Brain microvascular endothelial cell (primary cell): ENCODE results near the gene POMP.

Experiments
- DNase-seq: peaks from one replicate; pipeline ENCODE4 v3.0.0-alpha.2; 2020
- H3K27ac ChIP-seq: fragments of 250-450 bp; sonication (Bioruptor Pico); 2 replicates; pipeline ENCODE4 v1.5.1; 2020; ENCODE audit warnings: mild to moderate bottlenecking, moderate library complexity
- H3K27me3 ChIP-seq: fragments of 250-450 bp; sonication (Bioruptor Pico); replicated peaks from 2 replicates; pipeline ENCODE4 v1.5.1; 2020; ENCODE audit warnings: mild to moderate bottlenecking
- H3K36me3 ChIP-seq: fragments of 250-450 bp; sonication (Bioruptor Pico); replicated peaks from 2 replicates; pipeline ENCODE4 v1.5.1; 2020; ENCODE audit warnings: mild to moderate bottlenecking
- H3K4me3 ChIP-seq: 2 replicates; pipeline ENCODE4 v1.5.1; 2011; ENCODE audit warnings: low read depth, mild to moderate bottlenecking, control low read depth, low read length, moderate library complexity
- in situ Hi-C: cut with HindIII; loops from 2 replicates; pipeline ENCODE4 v1.10.0; 2017; ENCODE audit warnings: low sequenced_read_pairs, low pct_ligation_motif_present
- TF ChIP-seq, protein P1 (sequence below): IDR thresholded peaks from 2 replicates; pipeline ENCODE4 v1.5.1; 2011; ENCODE audit warnings: low read depth, mild to moderate bottlenecking, moderate library complexity, low read length, control low read depth, inconsistent platforms; ENCODE audit errors: missing control alignments

The POMP gene

DNA sequence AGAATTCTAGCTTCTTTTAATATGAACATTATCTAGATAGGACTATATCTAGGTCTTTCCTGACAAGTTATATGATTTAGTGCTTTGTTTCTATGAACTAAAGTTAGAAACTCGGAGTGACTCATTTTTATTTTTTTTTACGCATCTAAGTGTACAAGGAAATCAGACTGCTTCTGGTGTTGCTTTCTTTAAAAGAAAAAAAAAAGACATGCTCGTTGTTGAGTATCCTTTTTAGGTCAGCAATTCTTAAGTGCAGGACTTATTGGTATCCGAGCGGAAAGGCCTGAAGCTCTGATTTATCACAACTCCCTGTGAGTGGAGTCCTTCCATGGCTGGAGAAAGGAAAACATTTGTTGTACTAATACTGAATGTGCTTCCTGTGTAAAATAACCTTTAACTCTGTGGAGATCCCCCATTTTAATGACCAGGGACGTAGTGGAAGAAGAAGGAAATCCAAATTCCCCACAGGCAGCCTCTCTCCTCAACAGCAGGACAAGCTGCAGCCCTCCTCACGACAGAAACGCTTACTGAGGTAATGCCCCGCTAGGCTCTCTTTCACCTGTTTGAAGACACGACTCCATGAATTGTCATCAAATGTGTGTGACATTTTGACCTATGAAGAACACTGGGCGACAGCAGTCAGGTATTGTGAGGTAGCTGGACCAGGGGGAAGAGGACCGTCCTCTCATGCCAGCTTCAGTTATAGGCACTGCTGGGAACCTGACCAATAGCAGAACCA is 17.9 kb upstream of the POMP start:
- peak overlapping the region; percentile 29 for H3K27ac ChIP-seq
- in situ Hi-C loops = loop anchor here (25.0 kb wide), 1 partner anchor 329 kb away; no protein-coding TSS in a partner anchor
- DNase-seq = no peak

DNA sequence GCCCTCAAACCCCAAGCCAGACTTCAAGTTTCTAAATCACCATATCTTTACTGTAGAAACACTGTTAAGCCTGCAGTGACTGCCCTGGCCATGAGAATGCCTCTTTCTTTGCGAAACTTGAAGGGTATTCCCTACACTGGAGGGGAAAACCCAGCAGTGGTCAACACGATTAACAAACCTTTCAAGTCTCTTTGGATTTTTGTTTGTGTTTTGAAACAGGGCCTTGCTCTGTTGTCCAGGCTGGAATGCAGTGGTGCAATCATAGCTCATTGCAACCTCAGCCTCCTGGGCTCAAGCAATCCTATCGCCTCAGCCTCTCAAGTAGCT is 17.4 kb upstream of the POMP start:
- H3K27me3 ChIP-seq = no peaks in the 10 kb centered on the region
- no peak overlapping the region for H3K4me3 ChIP-seq
- H3K36me3 ChIP-seq = no peaks in the 10 kb centered on the region
- no peak overlapping the region for H3K27ac ChIP-seq
- DNase-seq = no peak
- TF ChIP-seq, protein P1, sequence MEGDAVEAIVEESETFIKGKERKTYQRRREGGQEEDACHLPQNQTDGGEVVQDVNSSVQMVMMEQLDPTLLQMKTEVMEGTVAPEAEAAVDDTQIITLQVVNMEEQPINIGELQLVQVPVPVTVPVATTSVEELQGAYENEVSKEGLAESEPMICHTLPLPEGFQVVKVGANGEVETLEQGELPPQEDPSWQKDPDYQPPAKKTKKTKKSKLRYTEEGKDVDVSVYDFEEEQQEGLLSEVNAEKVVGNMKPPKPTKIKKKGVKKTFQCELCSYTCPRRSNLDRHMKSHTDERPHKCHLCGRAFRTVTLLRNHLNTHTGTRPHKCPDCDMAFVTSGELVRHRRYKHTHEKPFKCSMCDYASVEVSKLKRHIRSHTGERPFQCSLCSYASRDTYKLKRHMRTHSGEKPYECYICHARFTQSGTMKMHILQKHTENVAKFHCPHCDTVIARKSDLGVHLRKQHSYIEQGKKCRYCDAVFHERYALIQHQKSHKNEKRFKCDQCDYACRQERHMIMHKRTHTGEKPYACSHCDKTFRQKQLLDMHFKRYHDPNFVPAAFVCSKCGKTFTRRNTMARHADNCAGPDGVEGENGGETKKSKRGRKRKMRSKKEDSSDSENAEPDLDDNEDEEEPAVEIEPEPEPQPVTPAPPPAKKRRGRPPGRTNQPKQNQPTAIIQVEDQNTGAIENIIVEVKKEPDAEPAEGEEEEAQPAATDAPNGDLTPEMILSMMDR = no peak
- in situ Hi-C loops = loop anchor here (25.0 kb wide), 1 partner anchor 329 kb away; no protein-coding TSS in a partner anchor

More for the DNA sequence above, 17.9 kb upstream of the POMP start:
- H3K36me3 ChIP-seq = no peaks in the 10 kb centered on the region
- H3K27me3 ChIP-seq = no peaks in the 10 kb centered on the region
- TF ChIP-seq, protein P1 = no peak
- no peak overlapping the region for H3K4me3 ChIP-seq

GRCh38 chr13:28650284-28650683 is 8.6 kb upstream of the POMP start:
- TF ChIP-seq, protein P1 = no peak
- DNase-seq = peak; percentile 36
- Histone ChIP-seq H3K36me3 (no peaks in the 10 kb centered on the region), H3K4me3 (no peak overlapping the region), H3K27ac (no peak overlapping the region), H3K27me3 (no peaks in the 10 kb centered on the region)
- in situ Hi-C loops = no loop called here

DNA sequence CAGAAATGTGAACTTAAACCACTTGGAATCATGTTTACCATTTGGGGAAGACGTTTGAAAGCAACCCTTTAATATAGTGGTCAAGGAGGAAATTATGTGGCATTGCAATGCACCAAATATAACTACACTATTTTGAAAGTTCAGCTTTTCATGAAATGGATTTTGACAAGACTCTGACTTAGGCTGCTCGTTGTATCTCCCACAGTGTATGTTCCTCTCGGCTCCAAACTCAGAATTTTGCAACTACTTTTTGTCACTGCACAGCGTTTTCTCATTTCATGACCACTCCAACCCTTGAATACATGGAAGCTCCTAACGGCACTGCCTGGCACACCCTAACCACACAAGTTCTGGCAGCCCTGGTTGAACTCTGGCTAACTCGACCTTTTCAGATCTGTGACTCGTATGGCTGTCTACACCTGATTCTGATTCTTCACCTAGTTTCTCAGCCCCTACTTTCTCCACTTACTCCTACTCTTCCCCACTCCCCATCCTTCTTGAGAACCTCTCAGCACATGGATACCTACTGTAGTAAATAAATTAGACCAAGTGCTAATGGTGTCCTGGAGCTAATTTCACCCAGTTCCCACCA is 7.0 kb upstream of the POMP start:
- Histone ChIP-seq H3K4me3 (no peak overlapping the region), H3K36me3 (no peaks in the 10 kb centered on the region), H3K27ac (no peak overlapping the region), H3K27me3 (no peaks in the 10 kb centered on the region)
- in situ Hi-C loops = no loop called here
- TF ChIP-seq, protein P1 = no peak
- DNase-seq = no peak

DNA sequence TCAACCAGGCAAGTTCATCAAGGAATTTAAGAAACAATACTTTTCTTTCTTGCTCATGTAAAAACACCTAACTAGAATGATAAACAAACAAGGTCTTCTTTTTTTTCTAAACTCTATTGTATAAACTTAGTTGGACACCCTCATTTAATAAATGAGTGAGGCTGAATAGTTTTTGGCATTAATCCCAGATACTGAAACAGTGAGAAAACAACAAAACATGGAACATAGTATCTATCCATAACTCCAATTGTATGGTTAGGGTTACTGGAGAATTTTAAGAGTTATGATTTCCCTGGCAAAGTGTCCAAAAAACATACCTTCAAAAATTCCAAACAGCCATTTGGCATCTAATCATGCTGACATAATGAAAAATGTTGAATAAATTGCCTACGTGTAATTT is 5.8 kb upstream of the POMP start:
- H3K36me3 ChIP-seq = no peaks in the 10 kb centered on the region
- H3K4me3 ChIP-seq = no peak overlapping the region
- H3K27me3 ChIP-seq = no peaks in the 10 kb centered on the region
- TF ChIP-seq, protein P1 = no peak
- no peak for DNase-seq
- in situ Hi-C loops = no loop called here
- no peak overlapping the region for H3K27ac ChIP-seq

DNA sequence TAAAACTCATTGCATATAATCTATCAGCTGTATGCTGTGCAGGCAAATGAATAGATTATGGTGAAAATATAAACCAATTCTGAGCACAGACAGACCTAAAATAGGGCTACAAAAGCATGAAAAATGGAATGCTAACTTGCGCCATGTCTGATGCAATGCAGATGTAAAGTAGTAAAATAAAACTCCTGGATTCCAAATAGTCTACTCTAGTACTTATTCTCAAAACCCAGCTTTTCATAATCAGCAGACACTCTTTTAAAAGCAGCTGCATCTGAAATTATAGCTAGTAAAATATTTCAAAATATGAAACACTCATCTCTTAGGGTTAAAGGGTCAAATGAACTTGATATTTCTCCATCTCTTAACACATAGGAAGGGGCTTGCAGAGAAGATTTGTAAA is 4.7 kb upstream of the POMP start:
- Histone ChIP-seq H3K4me3 (no peak overlapping the region), H3K27me3 (no peaks in the 10 kb centered on the region), H3K27ac (no peak overlapping the region), H3K36me3 (peaks cover 3% of the 10 kb centered on the region)
- no peak for DNase-seq
- TF ChIP-seq, protein P1 = no peak
- in situ Hi-C loops = no loop called here
